ENCODE data around the gene ZNF324B. TPM values are rescaled to one million over a fixed set of nuclear protein-coding genes. Genes with fewer than 3 reads are reported as not detected.

ZNF324B gene
- total and polyA plus RNA-seq, 10 of the 15 experiments (the other 5 are each of a cell fraction or from before 2014, with no cell fraction given): 0.11 to 12.8 (median 4.0) TPM

GRCh38 chr19:58451358-58452101, at the start of gene ZNF324B (continued):
- no peak for TF ChIP-seq ZBTB33 (IDR thresholded peaks at IDR 0.05)
- no peak for TF ChIP-seq STAT3 (IDR thresholded peaks at IDR 0.05; ENCODE audit: low read depth, low read length)
- TF ChIP-seq, protein P1, sequence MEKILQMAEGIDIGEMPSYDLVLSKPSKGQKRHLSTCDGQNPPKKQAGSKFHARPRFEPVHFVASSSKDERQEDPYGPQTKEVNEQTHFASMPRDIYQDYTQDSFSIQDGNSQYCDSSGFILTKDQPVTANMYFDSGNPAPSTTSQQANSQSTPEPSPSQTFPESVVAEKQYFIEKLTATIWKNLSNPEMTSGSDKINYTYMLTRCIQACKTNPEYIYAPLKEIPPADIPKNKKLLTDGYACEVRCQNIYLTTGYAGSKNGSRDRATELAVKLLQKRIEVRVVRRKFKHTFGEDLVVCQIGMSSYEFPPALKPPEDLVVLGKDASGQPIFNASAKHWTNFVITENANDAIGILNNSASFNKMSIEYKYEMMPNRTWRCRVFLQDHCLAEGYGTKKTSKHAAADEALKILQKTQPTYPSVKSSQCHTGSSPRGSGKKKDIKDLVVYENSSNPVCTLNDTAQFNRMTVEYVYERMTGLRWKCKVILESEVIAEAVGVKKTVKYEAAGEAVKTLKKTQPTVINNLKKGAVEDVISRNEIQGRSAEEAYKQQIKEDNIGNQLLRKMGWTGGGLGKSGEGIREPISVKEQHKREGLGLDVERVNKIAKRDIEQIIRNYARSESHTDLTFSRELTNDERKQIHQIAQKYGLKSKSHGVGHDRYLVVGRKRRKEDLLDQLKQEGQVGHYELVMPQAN (conservative IDR thresholded peaks at IDR 0.05): peak; percentile 83
- TF ChIP-seq FOXK2 (IDR thresholded peaks at IDR 0.05): no peak
- no peak; the same call in 1 of the 2 replicates for TF ChIP-seq GATAD2B (conservative IDR thresholded peaks at IDR 0.05; ENCODE audit: low read depth)
- peak; percentile 99 for TF ChIP-seq BMI1 (IDR thresholded peaks at IDR 0.05; ENCODE audit: borderline replicate concordance)
- no peak for TF ChIP-seq IKZF2 (IDR thresholded peaks at IDR 0.05)
- peak; percentile 90; the same call in 1 of the 2 replicates for TF ChIP-seq RB1 (IDR thresholded peaks at IDR 0.05; ENCODE audit: borderline replicate concordance)
- no peak for TF ChIP-seq MTA2 (IDR thresholded peaks at IDR 0.05; ENCODE audit: low read depth)
- TF ChIP-seq JUND (IDR thresholded peaks at IDR 0.05; ENCODE audit: low read depth, low read length): no peak
- peak; percentile 94 for TF ChIP-seq SIX5 (IDR thresholded peaks at IDR 0.05; ENCODE audit: low read depth, low read length, severe bottlenecking)
- TF ChIP-seq PAX8 (IDR thresholded peaks at IDR 0.05): no peak
- TF ChIP-seq, protein P2, sequence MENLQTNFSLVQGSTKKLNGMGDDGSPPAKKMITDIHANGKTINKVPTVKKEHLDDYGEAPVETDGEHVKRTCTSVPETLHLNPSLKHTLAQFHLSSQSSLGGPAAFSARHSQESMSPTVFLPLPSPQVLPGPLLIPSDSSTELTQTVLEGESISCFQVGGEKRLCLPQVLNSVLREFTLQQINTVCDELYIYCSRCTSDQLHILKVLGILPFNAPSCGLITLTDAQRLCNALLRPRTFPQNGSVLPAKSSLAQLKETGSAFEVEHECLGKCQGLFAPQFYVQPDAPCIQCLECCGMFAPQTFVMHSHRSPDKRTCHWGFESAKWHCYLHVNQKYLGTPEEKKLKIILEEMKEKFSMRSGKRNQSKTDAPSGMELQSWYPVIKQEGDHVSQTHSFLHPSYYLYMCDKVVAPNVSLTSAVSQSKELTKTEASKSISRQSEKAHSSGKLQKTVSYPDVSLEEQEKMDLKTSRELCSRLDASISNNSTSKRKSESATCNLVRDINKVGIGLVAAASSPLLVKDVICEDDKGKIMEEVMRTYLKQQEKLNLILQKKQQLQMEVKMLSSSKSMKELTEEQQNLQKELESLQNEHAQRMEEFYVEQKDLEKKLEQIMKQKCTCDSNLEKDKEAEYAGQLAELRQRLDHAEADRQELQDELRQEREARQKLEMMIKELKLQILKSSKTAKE (IDR thresholded peaks at IDR 0.05; ENCODE audit: low read depth, poor library complexity, severe bottlenecking): no peak
- TF ChIP-seq, protein P3, sequence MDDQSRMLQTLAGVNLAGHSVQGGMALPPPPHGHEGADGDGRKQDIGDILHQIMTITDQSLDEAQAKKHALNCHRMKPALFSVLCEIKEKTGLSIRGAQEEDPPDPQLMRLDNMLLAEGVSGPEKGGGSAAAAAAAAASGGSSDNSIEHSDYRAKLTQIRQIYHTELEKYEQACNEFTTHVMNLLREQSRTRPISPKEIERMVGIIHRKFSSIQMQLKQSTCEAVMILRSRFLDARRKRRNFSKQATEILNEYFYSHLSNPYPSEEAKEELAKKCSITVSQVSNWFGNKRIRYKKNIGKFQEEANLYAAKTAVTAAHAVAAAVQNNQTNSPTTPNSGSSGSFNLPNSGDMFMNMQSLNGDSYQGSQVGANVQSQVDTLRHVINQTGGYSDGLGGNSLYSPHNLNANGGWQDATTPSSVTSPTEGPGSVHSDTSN (IDR thresholded peaks at IDR 0.05; ENCODE audit: insufficient replicate concordance, low read depth, low read length): peak; percentile 65
- no peak for TF ChIP-seq BCL3 (IDR thresholded peaks at IDR 0.05; ENCODE audit: borderline replicate concordance, insufficient read depth, low read depth, low read length, poor library complexity, severe bottlenecking)
- TF ChIP-seq ZBED1 (IDR thresholded peaks at IDR 0.05; ENCODE audit: borderline replicate concordance): no peak
- no peak for TF ChIP-seq HDAC2 (IDR thresholded peaks at IDR 0.05)
- peak; percentile 91 for TF ChIP-seq SIN3A (IDR thresholded peaks at IDR 0.05; ENCODE audit: low read depth, low read length)
- TF ChIP-seq KLF5 (IDR thresholded peaks at IDR 0.05; ENCODE audit: partially characterized antibody): peak; percentile 53
- no peak for TF ChIP-seq TBL1XR1 (IDR thresholded peaks at IDR 0.05; ENCODE audit: low read depth, low read length)
- TF ChIP-seq MXI1 (IDR thresholded peaks at IDR 0.05; ENCODE audit: low read depth, low read length): peak; percentile 90
- TF ChIP-seq RAD51 (IDR thresholded peaks at IDR 0.05): no peak
- TF ChIP-seq IRF4 (IDR thresholded peaks at IDR 0.05; ENCODE audit: low read depth, low read length): no peak
